ENCODE data around the gene LARP4B. TPM values are rescaled to one million over a fixed set of nuclear protein-coding genes. Genes with fewer than 3 reads are reported as not detected.

Gene LARP4B
- total RNA-seq, 1 donor from 2014 or later: 137 TPM

GRCh38 chr10:797179-797578 lies 134.3 kb downstream of the LARP4B start:
- intact Hi-C loops (cut with micrococcal nuclease): no loop called here
- H3K27ac Mint-ChIP-seq: no peak overlapping the region
- H3K27me3 Mint-ChIP-seq (ENCODE audit: low read depth): no peaks in the 10 kb centered on the region
- DNase-seq (ENCODE audit: low spot score): no peak
- H3K9me3 Mint-ChIP-seq: peaks cover 27% of the 10 kb centered on the region
- no peak overlapping the region for H3K4me3 Mint-ChIP-seq (ENCODE audit: low read depth)
- H3K4me1 Mint-ChIP-seq (ENCODE audit: low read depth): no peaks in the 10 kb centered on the region
- H3K36me3 Mint-ChIP-seq (ENCODE audit: low read depth): peaks cover 18% of the 10 kb centered on the region

GRCh38 chr10:796233-796632 lies 135.3 kb downstream of the LARP4B start:
- intact Hi-C loops (cut with micrococcal nuclease): no loop called here
- no peaks in the 10 kb centered on the region for H3K4me1 Mint-ChIP-seq (ENCODE audit: low read depth)
- H3K36me3 Mint-ChIP-seq (ENCODE audit: low read depth): peaks cover 18% of the 10 kb centered on the region

GRCh38 chr10:794382-794956 lies 137.0 kb downstream of the LARP4B start:
- peaks cover 18% of the 10 kb centered on the region for H3K36me3 Mint-ChIP-seq (ENCODE audit: low read depth)
- no peaks in the 10 kb centered on the region for H3K4me1 Mint-ChIP-seq (ENCODE audit: low read depth)
- DNase-seq (ENCODE audit: low spot score): no peak
- peaks cover 27% of the 10 kb centered on the region for H3K9me3 Mint-ChIP-seq
- H3K27ac Mint-ChIP-seq: no peak overlapping the region
- intact Hi-C loops (cut with micrococcal nuclease): no loop called here
- no peak overlapping the region for H3K4me3 Mint-ChIP-seq (ENCODE audit: low read depth)
- H3K27me3 Mint-ChIP-seq (ENCODE audit: low read depth): no peaks in the 10 kb centered on the region

More at GRCh38 chr10:796233-796632, 135.3 kb downstream of the LARP4B start:
- H3K27ac Mint-ChIP-seq: no peak overlapping the region
- no peaks in the 10 kb centered on the region for H3K27me3 Mint-ChIP-seq (ENCODE audit: low read depth)
- H3K9me3 Mint-ChIP-seq: peaks cover 27% of the 10 kb centered on the region
- H3K4me3 Mint-ChIP-seq (ENCODE audit: low read depth): no peak overlapping the region
- no peak for DNase-seq (ENCODE audit: low spot score)

GRCh38 chr10:792792-793100 lies 138.8 kb downstream of the LARP4B start:
- Mint-ChIP-seq H3K27me3 (ENCODE audit: low read depth) (no peaks in the 10 kb centered on the region), H3K4me3 (ENCODE audit: low read depth) (no peak overlapping the region), H3K36me3 (ENCODE audit: low read depth) (peaks cover 10% of the 10 kb centered on the region), H3K27ac (no peak overlapping the region), H3K9me3 (peaks cover 13% of the 10 kb centered on the region), H3K4me1 (ENCODE audit: low read depth) (no peaks in the 10 kb centered on the region)
- no peak for DNase-seq (ENCODE audit: low spot score)
- intact Hi-C loops (cut with micrococcal nuclease): no loop called here

- H3K27me3 Mint-ChIP-seq (ENCODE audit: low read depth): no peaks in the 10 kb centered on the region
- H3K4me3 Mint-ChIP-seq (ENCODE audit: low read depth): no peak overlapping the region
- H3K36me3 Mint-ChIP-seq (ENCODE audit: low read depth): peaks cover 6% of the 10 kb centered on the region
- intact Hi-C loops (cut with micrococcal nuclease): no loop called here
- peaks cover 8% of the 10 kb centered on the region for H3K9me3 Mint-ChIP-seq
- H3K4me1 Mint-ChIP-seq (ENCODE audit: low read depth): no peaks in the 10 kb centered on the region
- no peak for DNase-seq (ENCODE audit: low spot score)
- H3K27ac Mint-ChIP-seq: no peak overlapping the region
These were observed 139.3 kb downstream of the LARP4B start for GRCh38 chr10:792083-792791.

GRCh38 chr10:791639-792038 lies 139.9 kb downstream of the LARP4B start:
- Mint-ChIP-seq H3K27ac (no peak overlapping the region), H3K9me3 (peaks cover 7% of the 10 kb centered on the region), H3K4me1 (ENCODE audit: low read depth) (no peaks in the 10 kb centered on the region), H3K27me3 (ENCODE audit: low read depth) (no peaks in the 10 kb centered on the region), H3K4me3 (ENCODE audit: low read depth) (no peak overlapping the region), H3K36me3 (ENCODE audit: low read depth) (peaks cover 6% of the 10 kb centered on the region)
- DNase-seq (ENCODE audit: low spot score): no peak
- intact Hi-C loops (cut with micrococcal nuclease): no loop called here

GRCh38 chr10:790821-791551 lies 140.5 kb downstream of the LARP4B start:
- intact Hi-C loops (cut with micrococcal nuclease): no loop called here
- DNase-seq (ENCODE audit: low spot score): no peak
- peaks cover under 1% of the 10 kb centered on the region for H3K9me3 Mint-ChIP-seq
- no peaks in the 10 kb centered on the region for H3K27me3 Mint-ChIP-seq (ENCODE audit: low read depth)
- H3K36me3 Mint-ChIP-seq (ENCODE audit: low read depth): no peaks in the 10 kb centered on the region
- H3K27ac Mint-ChIP-seq: no peak overlapping the region
- no peak overlapping the region for H3K4me3 Mint-ChIP-seq (ENCODE audit: low read depth)
- H3K4me1 Mint-ChIP-seq (ENCODE audit: low read depth): no peaks in the 10 kb centered on the region

- no peak overlapping the region for H3K4me3 Mint-ChIP-seq (ENCODE audit: low read depth)
- H3K27me3 Mint-ChIP-seq (ENCODE audit: low read depth): peaks cover 4% of the 10 kb centered on the region
- H3K27ac Mint-ChIP-seq: no peak overlapping the region
- H3K4me1 Mint-ChIP-seq (ENCODE audit: low read depth): no peaks in the 10 kb centered on the region
- no peak for DNase-seq (ENCODE audit: low spot score)
- H3K36me3 Mint-ChIP-seq (ENCODE audit: low read depth): no peaks in the 10 kb centered on the region
- intact Hi-C loops (cut with micrococcal nuclease): loop anchor here (10.0 kb wide), 1 partner anchor 275 kb away; no protein-coding TSS in a partner anchor
- H3K9me3 Mint-ChIP-seq: no peaks in the 10 kb centered on the region
These were observed 141.4 kb downstream of the LARP4B start for GRCh38 chr10:789831-790701.

GRCh38 chr10:788796-789748 lies 142.4 kb downstream of the LARP4B start:
- no peaks in the 10 kb centered on the region for H3K36me3 Mint-ChIP-seq (ENCODE audit: low read depth)
- peaks cover 4% of the 10 kb centered on the region for H3K27me3 Mint-ChIP-seq (ENCODE audit: low read depth)
- intact Hi-C loops (cut with micrococcal nuclease): loop anchor here (10.0 kb wide), 1 partner anchor 274 kb away; no protein-coding TSS in a partner anchor
- no peaks in the 10 kb centered on the region for H3K9me3 Mint-ChIP-seq
- no peaks in the 10 kb centered on the region for H3K4me1 Mint-ChIP-seq (ENCODE audit: low read depth)
- H3K4me3 Mint-ChIP-seq (ENCODE audit: low read depth): no peak overlapping the region
- no peak overlapping the region for H3K27ac Mint-ChIP-seq
- no peak for DNase-seq (ENCODE audit: low spot score)

- H3K9me3 Mint-ChIP-seq: no peaks in the 10 kb centered on the region
- H3K4me1 Mint-ChIP-seq (ENCODE audit: low read depth): no peaks in the 10 kb centered on the region
- no peak for DNase-seq (ENCODE audit: low spot score)
- intact Hi-C loops (cut with micrococcal nuclease): loop anchor here (10.0 kb wide), 1 partner anchor 273 kb away; no protein-coding TSS in a partner anchor
- H3K36me3 Mint-ChIP-seq (ENCODE audit: low read depth): no peaks in the 10 kb centered on the region
- no peak overlapping the region for H3K27ac Mint-ChIP-seq
- H3K4me3 Mint-ChIP-seq (ENCODE audit: low read depth): no peak overlapping the region
- H3K27me3 Mint-ChIP-seq (ENCODE audit: low read depth): peaks cover 4% of the 10 kb centered on the region
These were observed 143.4 kb downstream of the LARP4B start for GRCh38 chr10:787933-788651.
